HEK293 (cell line): ENCODE measurements around the gene FDXR.

Experiments used
- IKZF3 ChIP-seq: fragments of 450-650 bp; IDR thresholded peaks from 2 replicates; pipeline ENCODE4 v1.5.0; 2018; ENCODE audit warnings: missing biosample characterization, mild to moderate bottlenecking, missing genetic modification characterization, moderate library complexity
- TRIM28 ChIP-seq: IDR thresholded peaks from 2 replicates; pipeline ENCODE4 v1.6.1; 2011; ENCODE audit warnings: low read length, control low read depth, borderline replicate concordance
- ZNF133 ChIP-seq: fragments of 450-650 bp; formaldehyde crosslinking; IDR thresholded peaks from 2 replicates; pipeline ENCODE4 v1.5.1; 2016; ENCODE audit warnings: missing biosample characterization, missing genetic modification characterization
- ZNF341 ChIP-seq: fragments of 450-650 bp; formaldehyde crosslinking; IDR thresholded peaks from 2 replicates; pipeline ENCODE4; 2016; ENCODE audit warnings: low read depth, missing biosample characterization, missing genetic modification characterization
- ZNF423 ChIP-seq: fragments of 450-650 bp; formaldehyde crosslinking; IDR thresholded peaks from 2 replicates; pipeline ENCODE4 v1.5.1; 2016; ENCODE audit warnings: missing biosample characterization, missing genetic modification characterization
- ZNF571 ChIP-seq: fragments of 450-650 bp; formaldehyde crosslinking; IDR thresholded peaks from 2 replicates; pipeline ENCODE4 v1.5.0; 2017; ENCODE audit warnings: missing biosample characterization, missing genetic modification characterization
- ZNF626 ChIP-seq: fragments of 450-650 bp; sonication (Bioruptor Pico); formaldehyde crosslinking; IDR thresholded peaks from 2 replicates; pipeline ENCODE4 v1.5.1; 2018; ENCODE audit warnings: missing biosample characterization, missing genetic modification characterization, inconsistent platforms
- TF ChIP-seq, protein P1 (sequence below): fragments of 450-650 bp; formaldehyde crosslinking; IDR thresholded peaks from 2 replicates; pipeline ENCODE4 v1.5.1; 2016; ENCODE audit warnings: missing biosample characterization, missing genetic modification characterization
- TF ChIP-seq, protein P2 (sequence below): fragments of 450-650 bp; formaldehyde crosslinking; IDR thresholded peaks from 2 replicates; pipeline ENCODE4 v1.5.1; 2016; ENCODE audit warnings: missing biosample characterization, missing genetic modification characterization, borderline replicate concordance
- TF ChIP-seq, protein P3 (sequence below): fragments of 450-650 bp; formaldehyde crosslinking; IDR thresholded peaks from 2 replicates; pipeline ENCODE4 v1.5.1; 2016; ENCODE audit warnings: missing biosample characterization, missing genetic modification characterization

DNA sequence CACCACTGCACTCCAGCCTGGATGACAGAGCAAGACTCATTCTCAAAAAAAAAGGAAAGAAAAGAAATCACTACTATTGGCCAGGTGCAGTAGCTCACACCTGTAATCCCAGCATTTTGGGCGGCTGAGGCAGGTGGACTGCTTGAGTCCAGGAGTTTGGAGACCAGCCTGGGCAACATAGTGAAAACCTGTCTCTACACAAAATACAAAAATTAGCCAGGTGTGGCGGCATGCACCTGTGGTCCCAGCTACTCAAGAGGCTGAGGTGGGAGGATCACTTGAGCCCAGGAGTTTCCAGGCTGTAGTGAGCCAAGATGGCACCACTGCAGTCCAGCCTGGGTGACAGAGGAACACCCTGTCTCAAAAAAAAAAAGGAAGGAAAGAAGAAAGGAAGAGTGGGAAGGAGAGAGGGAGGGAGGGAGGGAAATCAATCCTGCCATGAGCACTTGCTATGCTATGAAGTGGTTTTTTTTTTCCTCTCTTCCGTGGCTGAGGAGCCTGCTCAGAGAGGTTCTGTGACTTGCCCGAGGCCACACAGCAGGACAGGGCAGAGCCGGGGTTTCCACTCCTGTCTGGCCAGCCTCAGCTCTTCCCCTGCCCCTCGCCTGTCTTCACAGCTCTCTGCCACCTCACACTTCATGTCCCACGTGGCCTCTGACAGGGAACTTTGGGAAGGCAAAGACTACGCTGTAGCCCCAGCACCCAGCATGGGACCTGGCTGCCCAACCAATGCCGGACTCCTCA is 24.0 kb downstream of the FDXR start:
- TF ChIP-seq, protein P1, sequence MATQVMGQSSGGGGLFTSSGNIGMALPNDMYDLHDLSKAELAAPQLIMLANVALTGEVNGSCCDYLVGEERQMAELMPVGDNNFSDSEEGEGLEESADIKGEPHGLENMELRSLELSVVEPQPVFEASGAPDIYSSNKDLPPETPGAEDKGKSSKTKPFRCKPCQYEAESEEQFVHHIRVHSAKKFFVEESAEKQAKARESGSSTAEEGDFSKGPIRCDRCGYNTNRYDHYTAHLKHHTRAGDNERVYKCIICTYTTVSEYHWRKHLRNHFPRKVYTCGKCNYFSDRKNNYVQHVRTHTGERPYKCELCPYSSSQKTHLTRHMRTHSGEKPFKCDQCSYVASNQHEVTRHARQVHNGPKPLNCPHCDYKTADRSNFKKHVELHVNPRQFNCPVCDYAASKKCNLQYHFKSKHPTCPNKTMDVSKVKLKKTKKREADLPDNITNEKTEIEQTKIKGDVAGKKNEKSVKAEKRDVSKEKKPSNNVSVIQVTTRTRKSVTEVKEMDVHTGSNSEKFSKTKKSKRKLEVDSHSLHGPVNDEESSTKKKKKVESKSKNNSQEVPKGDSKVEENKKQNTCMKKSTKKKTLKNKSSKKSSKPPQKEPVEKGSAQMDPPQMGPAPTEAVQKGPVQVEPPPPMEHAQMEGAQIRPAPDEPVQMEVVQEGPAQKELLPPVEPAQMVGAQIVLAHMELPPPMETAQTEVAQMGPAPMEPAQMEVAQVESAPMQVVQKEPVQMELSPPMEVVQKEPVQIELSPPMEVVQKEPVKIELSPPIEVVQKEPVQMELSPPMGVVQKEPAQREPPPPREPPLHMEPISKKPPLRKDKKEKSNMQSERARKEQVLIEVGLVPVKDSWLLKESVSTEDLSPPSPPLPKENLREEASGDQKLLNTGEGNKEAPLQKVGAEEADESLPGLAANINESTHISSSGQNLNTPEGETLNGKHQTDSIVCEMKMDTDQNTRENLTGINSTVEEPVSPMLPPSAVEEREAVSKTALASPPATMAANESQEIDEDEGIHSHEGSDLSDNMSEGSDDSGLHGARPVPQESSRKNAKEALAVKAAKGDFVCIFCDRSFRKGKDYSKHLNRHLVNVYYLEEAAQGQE (tag by site-specific recombination): no peak
- TF ChIP-seq TRIM28: no peak
- TF ChIP-seq ZNF341: no peak
- TF ChIP-seq, protein P2, sequence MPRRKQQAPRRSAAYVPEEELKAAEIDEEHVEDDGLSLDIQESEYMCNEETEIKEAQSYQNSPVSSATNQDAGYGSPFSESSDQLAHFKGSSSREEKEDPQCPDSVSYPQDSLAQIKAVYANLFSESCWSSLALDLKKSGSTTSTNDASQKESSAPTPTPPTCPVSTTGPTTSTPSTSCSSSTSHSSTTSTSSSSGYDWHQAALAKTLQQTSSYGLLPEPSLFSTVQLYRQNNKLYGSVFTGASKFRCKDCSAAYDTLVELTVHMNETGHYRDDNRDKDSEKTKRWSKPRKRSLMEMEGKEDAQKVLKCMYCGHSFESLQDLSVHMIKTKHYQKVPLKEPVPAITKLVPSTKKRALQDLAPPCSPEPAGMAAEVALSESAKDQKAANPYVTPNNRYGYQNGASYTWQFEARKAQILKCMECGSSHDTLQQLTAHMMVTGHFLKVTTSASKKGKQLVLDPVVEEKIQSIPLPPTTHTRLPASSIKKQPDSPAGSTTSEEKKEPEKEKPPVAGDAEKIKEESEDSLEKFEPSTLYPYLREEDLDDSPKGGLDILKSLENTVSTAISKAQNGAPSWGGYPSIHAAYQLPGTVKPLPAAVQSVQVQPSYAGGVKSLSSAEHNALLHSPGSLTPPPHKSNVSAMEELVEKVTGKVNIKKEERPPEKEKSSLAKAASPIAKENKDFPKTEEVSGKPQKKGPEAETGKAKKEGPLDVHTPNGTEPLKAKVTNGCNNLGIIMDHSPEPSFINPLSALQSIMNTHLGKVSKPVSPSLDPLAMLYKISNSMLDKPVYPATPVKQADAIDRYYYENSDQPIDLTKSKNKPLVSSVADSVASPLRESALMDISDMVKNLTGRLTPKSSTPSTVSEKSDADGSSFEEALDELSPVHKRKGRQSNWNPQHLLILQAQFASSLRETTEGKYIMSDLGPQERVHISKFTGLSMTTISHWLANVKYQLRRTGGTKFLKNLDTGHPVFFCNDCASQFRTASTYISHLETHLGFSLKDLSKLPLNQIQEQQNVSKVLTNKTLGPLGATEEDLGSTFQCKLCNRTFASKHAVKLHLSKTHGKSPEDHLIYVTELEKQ (tag by site-specific recombination): no peak
- TF ChIP-seq ZNF133 (tag by site-specific recombination): no peak
- TF ChIP-seq ZNF423: no peak
- no peak for TF ChIP-seq ZNF571 (tag by site-specific recombination)
- no peak for TF ChIP-seq IKZF3 (tag by site-specific recombination)
- TF ChIP-seq, protein P3, sequence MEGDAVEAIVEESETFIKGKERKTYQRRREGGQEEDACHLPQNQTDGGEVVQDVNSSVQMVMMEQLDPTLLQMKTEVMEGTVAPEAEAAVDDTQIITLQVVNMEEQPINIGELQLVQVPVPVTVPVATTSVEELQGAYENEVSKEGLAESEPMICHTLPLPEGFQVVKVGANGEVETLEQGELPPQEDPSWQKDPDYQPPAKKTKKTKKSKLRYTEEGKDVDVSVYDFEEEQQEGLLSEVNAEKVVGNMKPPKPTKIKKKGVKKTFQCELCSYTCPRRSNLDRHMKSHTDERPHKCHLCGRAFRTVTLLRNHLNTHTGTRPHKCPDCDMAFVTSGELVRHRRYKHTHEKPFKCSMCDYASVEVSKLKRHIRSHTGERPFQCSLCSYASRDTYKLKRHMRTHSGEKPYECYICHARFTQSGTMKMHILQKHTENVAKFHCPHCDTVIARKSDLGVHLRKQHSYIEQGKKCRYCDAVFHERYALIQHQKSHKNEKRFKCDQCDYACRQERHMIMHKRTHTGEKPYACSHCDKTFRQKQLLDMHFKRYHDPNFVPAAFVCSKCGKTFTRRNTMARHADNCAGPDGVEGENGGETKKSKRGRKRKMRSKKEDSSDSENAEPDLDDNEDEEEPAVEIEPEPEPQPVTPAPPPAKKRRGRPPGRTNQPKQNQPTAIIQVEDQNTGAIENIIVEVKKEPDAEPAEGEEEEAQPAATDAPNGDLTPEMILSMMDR: no peak
- TF ChIP-seq ZNF626: no peak
